Activated CD4-positive, CD25-positive, alpha-beta regulatory T cell treated with anti-CD3 and anti-CD28 coated beads, Interleukin-2, amount 50 U/mL, for 24 hours (primary cell): ENCODE measurements around the gene ALDH3B1.

Experiments
- ATAC-seq, 2 donors: fragments of 150-1000 bp; cut with Tn5 transposase; one replicate each; pipeline ENCODE4 v1.10.0; 2021; ENCODE audit warnings: mild to moderate bottlenecking in 1 of 2, moderate library complexity in 1 of 2

ALDH3B1 gene

DNA sequence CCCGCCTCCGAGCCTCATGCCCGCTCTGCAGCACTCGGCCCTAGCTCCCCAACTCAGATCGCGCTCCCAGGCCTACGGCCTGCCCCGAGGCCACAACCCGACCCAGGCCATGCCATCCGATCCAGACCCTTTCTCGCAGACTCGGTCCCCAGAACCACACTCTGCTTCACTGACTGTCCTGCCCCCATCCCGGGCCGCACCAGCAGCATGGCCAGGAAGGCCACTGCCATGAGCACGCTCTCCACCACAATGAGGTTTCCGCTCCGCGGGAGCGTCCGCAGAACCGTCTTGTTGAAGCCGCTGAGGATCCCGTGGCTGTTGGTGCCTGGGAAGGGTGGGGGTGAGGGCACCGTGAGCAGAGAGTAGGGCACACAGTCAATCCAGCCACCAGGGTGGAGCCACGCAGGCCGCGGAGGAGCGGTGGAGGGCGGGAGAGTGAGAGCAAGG is 12.6 kb upstream of the ALDH3B1 start:
- ATAC-seq = no peak

DNA sequence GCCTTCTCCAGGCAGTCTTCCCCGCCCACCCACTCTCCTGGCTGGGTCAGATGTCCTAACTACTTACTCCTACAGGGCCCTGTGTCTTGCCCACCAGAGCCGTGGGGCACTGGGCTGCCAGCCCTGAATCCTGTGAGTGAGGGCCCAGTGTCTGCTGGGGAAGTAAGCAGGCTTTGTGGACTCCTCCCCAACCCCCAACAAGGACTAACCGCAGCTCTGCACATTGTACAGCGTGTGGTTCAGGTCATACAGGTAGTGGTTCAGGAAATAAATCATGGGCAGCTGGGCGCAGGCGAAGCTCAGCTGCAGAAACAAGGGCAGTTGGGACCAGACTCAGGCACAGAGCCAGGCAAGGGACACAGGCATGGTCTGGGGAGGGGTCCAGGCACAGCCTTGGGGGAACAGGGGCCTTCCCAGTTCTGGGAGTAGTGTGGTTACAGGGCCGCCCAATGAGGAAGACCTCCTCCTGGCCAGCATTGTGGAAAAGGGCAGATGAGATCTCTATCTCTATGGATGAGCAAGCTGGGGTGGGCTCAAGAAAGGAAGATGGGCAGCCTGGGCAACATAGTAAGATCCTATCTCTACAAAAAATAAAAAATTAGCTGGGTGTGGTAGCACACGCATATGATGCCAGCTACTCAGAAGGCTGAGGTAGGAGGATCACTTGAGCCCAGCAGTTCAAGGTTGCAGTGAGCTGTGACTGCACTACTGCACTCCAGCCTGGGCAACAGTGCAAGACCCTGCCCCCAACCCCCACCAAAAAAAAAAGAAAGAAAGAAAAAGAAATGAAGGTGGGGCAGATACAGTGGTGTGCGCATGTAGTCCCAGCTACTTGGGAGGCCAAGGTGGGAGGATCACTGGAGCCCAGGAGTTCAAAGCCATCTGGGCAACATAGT is 11.7 kb upstream of the ALDH3B1 start:
- ATAC-seq = no peak

DNA sequence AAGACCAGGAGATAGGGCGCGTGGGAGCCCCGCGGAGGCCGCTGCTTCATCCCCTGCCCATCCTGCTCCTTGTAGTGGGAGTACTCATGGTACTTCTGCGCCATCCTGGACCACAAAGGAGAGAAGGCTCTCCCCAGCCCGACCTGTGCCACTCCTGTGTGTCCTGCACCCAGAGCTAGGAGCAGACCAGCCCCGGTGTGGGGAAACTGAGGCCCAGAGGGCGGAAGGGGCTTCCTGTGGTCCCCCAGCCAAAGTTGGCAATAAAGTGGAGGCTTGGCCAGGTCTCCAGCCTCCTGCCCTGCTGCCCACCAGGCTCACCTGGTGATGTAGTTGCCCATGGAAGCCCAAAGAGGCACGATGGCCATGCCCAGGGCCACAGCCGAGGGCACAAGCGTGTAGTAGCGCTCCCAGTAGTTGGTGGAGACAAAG is 10.9 kb upstream of the ALDH3B1 start:
- ATAC-seq = no peak

DNA sequence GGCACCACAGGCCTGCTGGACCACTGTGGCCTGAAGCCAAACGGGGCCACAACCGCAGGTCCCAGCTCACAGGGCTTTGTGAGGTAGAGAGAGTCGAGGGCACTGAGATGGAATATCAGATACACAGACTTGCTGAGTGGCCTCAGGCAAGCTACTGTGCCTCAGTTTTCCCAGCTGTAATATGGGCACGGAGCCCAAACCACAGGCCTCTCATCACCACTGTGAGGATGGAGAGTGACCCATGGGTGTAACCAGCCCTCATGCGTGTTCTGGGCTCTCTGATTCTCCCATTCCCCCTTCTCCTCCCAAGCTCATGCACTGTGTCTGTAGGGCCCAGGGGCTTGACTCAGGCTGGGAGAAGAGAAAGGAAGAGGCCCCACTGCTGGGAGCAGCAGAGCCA is 10.4 kb upstream of the ALDH3B1 start:
- no peak for ATAC-seq

DNA sequence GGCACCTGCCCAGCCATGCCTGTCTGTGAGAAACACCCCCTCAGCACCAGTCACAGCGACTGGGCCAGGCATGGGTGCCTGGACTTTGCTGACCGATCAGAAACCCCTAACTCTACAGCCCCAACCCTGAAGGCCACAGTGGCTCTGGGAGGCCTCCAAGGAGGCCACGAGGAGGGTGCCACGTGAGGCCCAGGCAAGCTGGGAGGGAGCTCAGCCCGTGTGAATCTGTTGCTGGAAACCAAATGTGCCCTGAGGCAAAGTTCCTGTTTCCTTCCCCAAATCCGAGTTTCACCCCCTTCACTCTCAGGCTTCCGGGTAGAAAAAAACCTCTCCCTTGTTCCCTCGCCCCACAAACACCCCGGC is 7.6 kb upstream of the ALDH3B1 start:
- ATAC-seq = no peak

DNA sequence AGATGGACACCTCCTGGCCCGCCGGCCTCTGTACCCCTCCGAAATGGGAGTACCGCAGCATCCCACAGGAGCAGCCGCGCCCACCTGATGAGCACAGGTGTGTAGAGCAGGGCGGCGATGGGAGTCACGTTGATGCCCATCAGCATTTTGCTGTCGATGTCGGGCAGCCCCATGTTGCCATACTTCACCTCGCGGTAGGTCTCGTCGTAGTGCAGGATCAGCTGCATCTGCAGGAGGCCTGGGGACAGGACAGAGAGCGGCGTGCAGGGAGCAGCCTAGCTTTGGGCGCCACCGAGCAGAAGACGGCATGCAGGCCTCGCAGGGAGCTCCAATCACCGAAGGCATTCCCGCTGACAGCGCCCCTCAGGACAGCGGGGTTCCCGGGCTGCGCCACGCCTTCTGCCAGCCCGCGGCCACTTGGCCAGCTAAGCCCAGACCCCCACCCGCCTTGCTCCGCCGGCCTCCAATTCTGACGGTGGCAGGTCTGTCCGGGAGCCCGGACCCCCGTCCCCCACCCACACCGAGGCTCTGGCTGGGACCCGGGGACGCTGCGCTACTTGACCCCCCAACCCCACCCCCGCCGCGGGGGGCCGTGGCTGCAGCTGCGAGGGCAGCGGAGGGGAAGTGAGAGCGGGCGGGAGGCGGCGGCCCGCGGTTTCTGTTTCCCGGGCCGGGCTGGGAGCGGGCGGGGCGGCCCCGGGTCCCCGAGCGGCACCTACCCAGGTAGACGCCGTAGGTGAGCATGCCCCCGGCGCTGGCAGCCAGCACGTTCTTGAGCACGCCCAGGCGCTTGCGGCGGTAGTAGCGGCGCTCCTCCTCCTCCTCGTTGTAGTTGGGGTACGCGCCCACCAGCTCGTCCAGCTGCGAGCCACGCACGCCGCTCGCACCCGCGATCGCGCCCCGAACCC is 6.9 kb upstream of the ALDH3B1 start:
- peak; percentile 71 for ATAC-seq

DNA sequence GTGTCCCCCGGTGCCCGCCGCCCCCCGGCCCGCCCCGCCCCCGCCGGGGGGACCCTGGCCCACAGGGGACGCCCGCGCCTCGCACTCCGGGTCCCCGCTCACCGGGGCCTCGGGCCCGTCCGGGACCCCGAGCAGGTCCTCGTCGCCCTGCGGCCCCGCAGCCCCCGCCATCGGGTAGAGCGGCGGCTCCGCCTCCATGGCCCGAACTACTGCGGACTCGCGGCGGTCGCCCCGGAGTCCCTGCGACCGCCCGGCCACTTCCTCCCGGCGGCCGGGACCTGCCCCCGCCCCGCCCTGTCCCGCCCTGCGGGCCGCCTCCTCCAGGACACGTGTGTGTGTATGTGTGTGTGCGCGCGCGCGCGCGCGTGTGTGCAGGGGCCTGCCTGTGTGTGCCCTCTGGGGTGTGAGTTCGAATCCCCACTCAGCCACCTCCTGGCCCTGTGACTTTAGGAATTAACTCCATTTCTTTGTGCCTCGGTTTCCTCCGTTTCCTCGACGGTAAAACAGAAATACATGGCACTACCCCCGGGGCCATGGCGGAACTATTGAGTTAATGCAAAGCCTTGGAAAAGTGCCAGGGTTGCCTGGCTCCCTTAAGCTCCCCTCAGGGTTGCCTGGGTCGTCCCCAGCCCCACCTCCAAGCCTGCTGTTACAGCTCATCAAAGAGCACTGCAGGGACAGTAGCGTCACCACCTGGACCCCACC is 6.1 kb upstream of the ALDH3B1 start, which contains the start of gene UNC93B1:
Gene UNC93B1 (minus strand): TSS at position 252 of the 705 bp plus-strand sequence. CDS start 54 bp downstream, at position 198.
- peak; percentile 94 to 95 for ATAC-seq

DNA sequence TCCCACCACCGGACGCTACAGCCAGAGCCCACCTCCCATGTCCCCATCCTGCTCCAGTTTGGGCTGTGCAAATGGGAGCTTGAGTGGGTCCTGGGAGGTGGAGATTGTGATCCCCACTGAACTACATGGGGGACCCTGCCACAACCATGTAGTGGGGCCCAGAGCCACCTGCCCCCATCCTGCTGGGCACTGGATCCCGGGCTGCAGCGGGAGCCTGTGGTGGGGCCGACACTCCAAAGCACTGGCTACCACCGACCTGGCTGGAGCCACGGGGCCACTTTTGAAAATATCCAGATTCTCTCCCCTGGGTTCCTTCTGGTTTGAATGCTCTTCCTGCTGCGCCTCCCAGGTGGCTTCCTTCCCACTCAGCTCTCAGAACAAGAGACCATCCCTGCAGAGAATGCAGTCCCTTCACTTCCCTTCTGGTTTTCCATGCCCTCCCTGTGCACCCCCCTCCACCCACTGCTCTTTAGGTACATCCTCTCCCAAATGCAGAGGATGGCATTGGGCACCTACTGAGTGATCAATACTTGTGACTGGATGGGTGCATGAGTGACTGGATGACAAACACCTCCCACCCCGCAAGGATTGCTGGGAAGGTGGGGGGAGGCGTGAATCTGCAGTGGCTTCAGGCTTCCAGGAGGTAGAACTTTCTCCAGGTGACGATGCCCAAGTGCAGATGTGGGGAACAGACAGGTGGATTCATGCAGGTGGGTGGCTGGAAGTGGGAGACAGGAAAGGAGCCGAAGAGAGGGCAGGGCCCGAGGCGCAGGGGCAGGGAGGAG is 5.4 kb upstream of the ALDH3B1 start:
- ATAC-seq = no peak

DNA sequence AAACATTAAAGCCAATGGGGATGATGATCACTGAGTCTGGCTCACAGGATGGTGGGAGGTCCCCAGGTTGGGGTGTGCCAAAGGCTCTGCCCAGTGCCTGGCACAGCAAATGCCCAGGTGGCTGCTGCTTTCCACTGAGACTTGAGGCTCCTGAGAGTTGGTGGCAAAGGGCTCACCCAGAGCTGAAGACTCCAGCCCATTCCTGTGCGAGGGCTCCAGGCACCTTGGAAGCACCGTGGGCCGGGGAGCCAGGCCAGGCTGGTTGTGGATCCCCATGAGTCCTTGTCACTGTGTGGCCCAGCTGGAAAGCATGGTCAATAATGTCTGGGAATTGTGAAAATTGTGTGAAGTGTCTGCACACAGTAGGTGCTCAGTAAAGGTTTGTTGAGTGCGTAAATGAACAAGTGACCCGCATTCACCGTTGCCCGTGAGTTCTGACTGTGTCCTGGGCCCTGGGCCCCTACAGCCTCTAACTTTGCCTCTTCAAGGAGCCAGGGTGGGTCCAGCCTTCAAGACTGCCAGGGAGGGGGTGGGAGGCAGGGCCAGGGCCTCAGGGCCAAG is 3.4 kb upstream of the ALDH3B1 start:
- ATAC-seq = no peak

DNA sequence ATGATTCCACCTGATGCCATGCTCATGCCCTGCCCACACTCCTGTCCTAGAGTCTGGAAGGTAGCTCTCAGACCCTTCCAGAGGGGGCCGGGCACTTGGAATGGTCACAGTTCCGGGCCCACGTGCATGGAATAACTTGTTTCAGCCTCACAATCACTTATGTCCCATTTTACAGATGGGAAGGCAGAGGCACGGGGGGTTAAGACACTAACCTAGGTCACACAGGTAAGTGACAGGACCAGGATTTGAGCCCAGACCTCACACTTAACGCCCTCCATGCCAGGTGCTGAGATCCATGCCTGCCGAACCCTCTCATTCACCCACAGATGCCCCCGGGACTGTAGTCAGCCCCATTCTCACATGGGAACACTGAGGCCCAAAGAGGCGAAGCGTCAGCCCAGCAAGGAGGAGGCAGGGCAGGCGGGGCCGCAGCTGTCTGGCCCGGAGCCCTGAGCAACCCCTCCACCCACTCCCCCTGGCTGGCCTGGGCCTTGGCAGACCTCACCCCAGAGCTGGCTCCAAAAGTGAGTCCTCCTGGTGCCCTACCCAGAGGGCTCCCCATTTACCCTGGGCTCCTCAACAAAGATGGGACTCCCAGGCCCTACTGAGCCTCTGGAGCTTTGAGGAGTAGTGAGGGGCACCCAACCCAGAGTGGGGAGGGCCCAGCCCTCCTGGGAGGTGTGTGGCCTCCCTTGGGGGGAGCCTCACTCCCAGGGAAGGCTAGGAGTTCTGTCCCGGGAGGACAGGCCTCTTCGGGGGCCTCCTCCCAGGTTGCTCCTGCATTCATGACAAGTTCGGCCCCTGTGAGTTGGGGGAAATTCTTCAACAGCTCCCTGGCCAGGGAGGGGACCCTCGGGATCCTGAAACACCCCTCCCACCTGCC is 2.4 kb upstream of the ALDH3B1 start:
- no peak for ATAC-seq

DNA sequence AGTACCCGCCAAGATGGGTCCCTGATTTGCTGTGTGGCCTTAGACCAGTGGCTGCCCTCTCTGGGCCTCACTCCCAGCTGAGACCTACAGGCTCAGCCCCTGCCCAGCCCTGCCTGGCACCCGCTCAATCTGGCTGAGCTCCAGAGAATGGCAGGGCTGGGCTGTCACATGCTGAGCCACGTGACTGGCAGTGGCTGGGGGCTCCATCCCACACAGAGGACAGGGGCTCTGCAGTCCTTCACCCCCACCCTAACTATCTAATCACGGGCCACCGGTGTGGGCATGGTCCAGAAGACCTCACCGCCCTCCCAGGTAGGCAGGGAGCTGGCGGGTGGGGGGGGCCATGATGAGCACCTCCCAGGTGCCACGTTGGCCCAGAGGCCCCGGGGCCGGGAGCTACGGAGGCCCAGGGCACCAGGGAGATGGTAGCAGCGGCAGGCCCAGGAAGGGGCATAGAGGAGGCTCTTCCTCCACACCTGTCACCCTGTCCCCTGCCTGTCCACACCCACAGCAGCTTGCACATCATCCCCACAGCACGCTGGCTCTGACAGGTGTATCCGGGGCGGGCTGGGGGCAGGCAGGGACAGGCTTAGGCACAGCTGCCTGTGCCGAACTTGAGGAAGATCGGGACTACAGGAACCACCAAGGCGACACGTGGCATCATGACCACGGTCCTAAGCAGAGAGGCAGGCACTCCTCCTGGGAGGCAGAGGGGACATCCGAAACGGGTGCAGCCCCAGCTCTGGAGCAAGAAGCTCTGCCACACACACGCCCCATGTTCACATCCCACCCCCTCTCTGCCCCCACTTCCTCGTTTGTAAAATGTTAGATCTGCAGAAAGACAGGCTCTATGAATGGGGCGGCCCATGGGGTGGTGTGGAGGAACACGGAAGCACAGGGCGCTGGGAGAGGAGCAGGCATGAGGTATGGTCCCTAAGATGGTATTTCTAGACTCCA is 1.5 kb upstream of the ALDH3B1 start:
- ATAC-seq = no peak

DNA sequence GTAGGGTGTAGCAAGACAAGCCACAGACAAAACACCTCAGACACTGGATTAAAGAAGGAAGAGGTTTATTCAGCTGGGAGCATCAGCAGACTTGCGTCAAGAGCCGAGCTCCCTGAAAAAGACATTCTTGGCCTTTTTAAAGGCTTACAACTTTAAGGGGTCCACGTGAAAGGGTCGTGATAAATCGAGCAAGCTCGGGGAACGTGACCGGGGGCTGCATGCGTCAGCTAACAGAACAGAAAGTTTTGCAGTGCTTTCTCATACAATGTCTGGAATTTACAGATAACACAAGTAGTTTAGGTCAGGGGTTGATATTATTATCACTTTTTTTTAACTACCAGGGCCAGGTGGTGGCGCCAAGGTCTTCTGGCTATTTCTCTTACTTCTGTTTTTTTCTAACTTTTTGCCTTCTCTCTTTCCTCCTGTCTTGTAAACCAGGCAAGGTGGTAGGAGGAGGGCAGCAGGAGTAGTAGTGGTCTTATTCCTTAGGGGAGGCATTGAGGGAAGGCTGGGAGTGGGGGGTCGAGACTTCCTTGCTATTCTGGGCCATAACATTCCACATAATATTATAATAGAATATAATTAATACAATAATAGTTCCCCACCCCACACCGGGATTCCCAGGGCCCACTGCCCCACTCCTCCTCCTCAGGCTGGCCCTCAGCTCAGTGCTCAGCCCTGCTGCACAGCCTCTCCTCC is 587 bp upstream of the ALDH3B1 start:
- no peak for ATAC-seq

DNA sequence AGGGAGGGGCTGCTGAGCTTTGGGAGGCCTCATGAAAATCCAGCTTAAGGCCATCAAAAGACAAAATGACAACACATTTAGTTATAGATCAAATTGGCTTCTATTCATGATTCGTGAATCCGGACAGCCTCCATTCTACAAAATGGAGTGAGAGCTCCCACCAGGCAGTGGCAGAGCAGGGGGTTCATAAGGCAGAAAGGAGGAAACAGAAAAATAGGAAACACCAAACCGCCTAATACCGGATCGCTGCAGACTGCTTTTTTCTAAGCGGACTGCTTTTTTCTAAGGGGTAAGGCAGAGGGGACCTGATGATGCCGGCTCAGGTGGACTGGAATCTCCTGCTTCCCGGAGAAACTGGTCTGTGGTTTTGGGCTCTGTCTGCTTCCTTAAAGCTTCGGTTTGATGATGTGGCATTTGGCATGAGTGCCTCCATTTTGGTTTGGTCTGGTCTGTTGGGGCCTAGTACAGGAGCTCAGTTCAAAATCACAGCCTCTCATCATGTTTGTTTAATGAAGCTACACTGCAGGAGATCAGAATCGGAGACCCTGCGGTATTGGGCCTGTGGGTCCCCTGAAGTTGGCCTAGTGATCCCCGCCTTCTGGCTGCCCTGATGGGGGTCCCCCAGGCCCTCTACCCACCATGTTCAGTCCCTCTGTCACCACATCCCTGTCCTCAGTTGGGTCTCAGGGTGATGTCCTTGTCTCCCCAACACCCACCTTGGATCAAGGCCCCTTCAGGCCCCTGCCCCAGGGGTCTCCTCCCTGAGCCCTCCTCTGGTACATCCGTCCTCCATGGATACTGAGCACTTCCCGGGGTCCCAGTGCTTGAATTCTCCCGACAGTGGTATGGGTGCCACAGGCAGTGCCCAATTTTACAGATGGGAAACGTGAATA is 1.2 kb downstream of the ALDH3B1 start:
- ATAC-seq = no peak

DNA sequence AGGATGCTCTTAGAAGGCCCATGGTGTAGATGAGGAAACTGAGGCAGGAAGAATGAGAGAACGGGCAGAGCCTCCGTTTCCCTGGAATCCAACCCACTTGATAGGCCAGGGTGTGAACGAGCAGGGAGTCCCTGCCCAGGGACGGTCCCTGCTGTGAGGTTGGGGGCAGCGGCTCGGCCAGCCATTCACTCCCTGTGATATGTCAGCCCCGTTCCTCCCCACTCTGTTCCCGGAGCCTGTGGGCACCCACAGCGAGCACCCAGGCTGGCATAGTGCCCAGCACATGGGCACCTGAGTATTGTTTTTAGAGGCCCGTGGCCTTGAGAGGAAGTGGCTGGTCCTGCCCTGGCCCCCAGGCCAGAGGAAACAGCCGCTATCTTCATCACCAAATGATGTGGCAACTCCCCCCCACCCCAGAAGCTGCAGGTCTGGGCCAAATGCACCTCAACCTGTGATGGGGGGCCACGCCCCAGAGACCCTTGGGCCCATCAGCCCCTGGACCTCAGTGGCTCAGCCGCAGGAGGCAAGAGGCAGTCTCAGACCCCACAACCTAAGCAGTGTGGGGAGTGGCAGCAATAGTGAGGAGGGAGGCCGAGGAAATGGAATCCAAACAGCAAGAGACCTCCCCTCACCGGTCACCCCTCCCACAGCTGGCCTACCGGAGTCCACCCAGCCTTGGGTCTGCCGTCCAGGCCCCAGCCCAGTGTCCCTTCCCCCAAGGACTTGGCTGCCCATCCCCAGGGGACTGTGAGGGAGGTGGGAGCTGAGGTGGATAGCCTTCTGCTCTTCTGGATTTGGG is 2.1 kb downstream of the ALDH3B1 start:
- ATAC-seq = no peak

DNA sequence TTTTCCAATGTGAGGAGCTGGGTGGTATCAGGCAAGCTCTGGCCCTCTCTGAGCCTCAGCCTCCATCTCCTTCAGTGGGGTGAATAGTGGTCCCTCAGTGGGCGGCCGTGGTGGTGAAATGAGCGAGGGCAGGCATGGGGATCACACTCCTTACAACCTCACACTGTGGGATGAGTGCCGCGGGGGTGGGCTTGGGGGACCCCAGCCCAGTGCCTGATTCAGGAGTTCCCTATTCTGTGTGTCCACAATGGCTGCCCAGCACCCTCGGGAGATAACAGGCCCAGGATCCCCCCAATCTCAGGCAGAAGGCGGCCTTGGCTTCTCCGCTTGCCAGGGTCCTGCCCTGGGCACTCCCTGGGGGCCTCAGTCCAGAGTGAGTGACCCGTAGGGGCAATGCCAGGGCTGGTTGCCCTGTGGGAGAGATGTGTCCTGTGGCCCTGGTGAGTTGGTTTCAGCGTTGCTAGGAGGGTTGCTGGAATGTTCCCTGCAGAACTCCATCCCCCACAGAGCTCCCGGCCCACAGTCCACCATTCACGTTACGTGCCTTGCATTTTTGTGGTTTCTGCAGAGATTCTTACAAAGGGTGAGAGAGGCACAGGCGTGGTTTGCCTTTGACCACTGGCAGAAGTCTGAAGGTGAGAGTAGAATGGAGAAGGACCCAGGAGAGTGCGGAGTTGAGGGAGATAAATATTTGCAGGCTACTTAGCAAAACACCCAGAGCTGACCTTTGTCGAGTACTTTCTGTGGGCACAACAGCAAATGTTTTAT is 2.9 kb downstream of the ALDH3B1 start:
- no peak for ATAC-seq

DNA sequence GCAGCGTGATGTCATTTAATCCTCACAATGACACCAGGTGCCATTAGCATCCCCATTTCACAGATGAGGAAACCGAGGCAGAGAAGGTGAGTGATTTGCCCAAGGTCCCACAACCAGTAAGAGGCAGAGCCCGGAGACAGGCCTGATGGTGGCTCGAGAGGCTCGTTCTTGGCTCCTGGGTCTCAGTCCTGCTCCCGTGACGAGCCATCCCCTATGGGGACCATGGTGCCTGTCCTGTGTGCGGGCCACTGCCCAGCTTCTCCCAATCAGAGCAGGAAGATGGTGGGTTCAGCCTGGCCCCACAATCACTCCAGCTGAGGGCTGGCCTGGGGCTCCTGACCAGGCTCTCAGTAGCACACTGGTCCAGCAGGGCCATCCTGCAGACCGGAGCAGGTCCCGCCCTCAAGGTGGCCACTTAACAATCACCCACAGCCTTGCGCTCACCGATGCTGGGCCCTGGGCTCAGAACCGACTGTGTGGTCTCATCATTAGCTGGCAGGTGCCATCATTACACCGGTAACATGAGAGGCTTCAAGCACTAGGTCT is 3.6 kb downstream of the ALDH3B1 start:
- ATAC-seq = no peak
